HepG2 (cell line): Measurements from ENCODE around the gene RRP36.

Experiments used
- ATF1 ChIP-seq: IDR thresholded peaks from 2 replicates; pipeline ENCODE4 v1.6.1; 2016; ENCODE audit warnings: mild to moderate bottlenecking, control low read depth
- FIP1L1 ChIP-seq: fragments of 200-400 bp; formaldehyde crosslinking; IDR thresholded peaks from 2 replicates; pipeline ENCODE4 v1.6.1; 2018; ENCODE audit warnings: low read depth, mild to moderate bottlenecking, low read length, moderate library complexity, borderline replicate concordance; ENCODE audit not compliant: insufficient read depth
- HMGXB4 ChIP-seq, 2 experiments: sonication (generic) in 1 of 2; formaldehyde crosslinking in 1 of 2; IDR thresholded peaks; 2 replicates each; pipeline versions ENCODE4 v1.4.0 to v1.6.1; 2018 to 2020; ENCODE audit warnings: missing genetic modification reagents in 2 of 2, borderline replicate concordance in 1 of 2, low read depth in 1 of 2, mild to moderate bottlenecking in 1 of 2, missing biosample characterization in 1 of 2
- IRF1 ChIP-seq: sonication (generic); formaldehyde crosslinking; IDR thresholded peaks from 2 replicates; pipeline ENCODE4 v1.4.0; 2020; ENCODE audit warnings: low read depth, mild to moderate bottlenecking, missing genetic modification reagents
- KLF11 ChIP-seq: IDR thresholded peaks from 2 replicates; pipeline ENCODE4 v1.6.1; 2016; ENCODE audit warnings: missing compliant biosample characterization
- MXI1 ChIP-seq: IDR thresholded peaks from 3 replicates; pipeline ENCODE4 v1.6.1; 2012; ENCODE audit warnings: low read depth, low read length, inconsistent platforms, borderline replicate concordance
- MYC ChIP-seq: sonication (generic); formaldehyde crosslinking; IDR thresholded peaks from 2 replicates; pipeline ENCODE4 v1.9.0; 2021; ENCODE audit warnings: missing genetic modification reagents, borderline replicate concordance
- SKIL ChIP-seq: sonication (generic); formaldehyde crosslinking; IDR thresholded peaks from 2 replicates; pipeline ENCODE4 v1.8.0; 2022; ENCODE audit warnings: missing genetic modification reagents, mild to moderate bottlenecking, moderate library complexity, borderline replicate concordance
- SUZ12 ChIP-seq: fragments of 150-350 bp; IDR thresholded peaks from 2 replicates; pipeline ENCODE4 v1.6.1; 2014; ENCODE audit warnings: low read depth, low read length
- WIZ ChIP-seq: sonication (generic); formaldehyde crosslinking; IDR thresholded peaks from 2 replicates; pipeline ENCODE4 v1.5.1; 2020; ENCODE audit warnings: mild to moderate bottlenecking, missing genetic modification reagents
- YY1 ChIP-seq: IDR thresholded peaks from 2 replicates; pipeline ENCODE4 v1.6.1; 2011; ENCODE audit warnings: low read length, low read depth, moderate library complexity, mild to moderate bottlenecking; ENCODE audit not compliant: insufficient read depth, insufficient replicate concordance

- TF ChIP-seq KLF11 (CRISPR knock-in tag) (no peak), YY1 (no peak), WIZ (no peak), MXI1 (no peak), SKIL (CRISPR knock-in tag) (no peak), FIP1L1 (no peak), HMGXB4 (CRISPR knock-in tag; IDR thresholded peaks at IDR 0.05; ENCODE audit: borderline replicate concordance in 1 of 2, low read depth in 1 of 2) (no peak), SUZ12 (no peak), ATF1 (CRISPR knock-in tag) (no peak), MYC (no peak), IRF1 (CRISPR knock-in tag) (no peak)
These were observed 41.8 kb upstream of the RRP36 start for GRCh38 chr6:42979523-42980177.
